Large intestine (tissue), 3 donors: ENCODE data around the gene PI4KA. TPM values are rescaled to one million over a fixed set of nuclear protein-coding genes. Genes with fewer than 3 reads are reported as not detected.
"Not testable (repeated sequence)": the region's sequence is repeated elsewhere in the genome, so short reads cannot be mapped to it uniquely, and the experiment has no call there.

Experiments used
- DNase-seq, 2 donors: peaks; one replicate each; pipeline versions ENCODE4 v3.0.0 to v3.0.0-alpha.2; 2013
- H3K27ac ChIP-seq: one replicate; pipeline ENCODE4 v1.5.1; 2013; ENCODE audit warnings: low read length
- H3K27me3 ChIP-seq: 2 replicates; pipeline ENCODE4 v1.6.1; 2013; ENCODE audit warnings: low read length; ENCODE audit not compliant: control insufficient read depth, insufficient read depth
- H3K36me3 ChIP-seq: 2 replicates; pipeline ENCODE4 v1.6.1; 2013; ENCODE audit warnings: low read length; ENCODE audit not compliant: control insufficient read depth, insufficient read depth
- H3K4me1 ChIP-seq: one replicate; pipeline ENCODE4 v1.6.1; 2013; ENCODE audit warnings: low read length; ENCODE audit not compliant: control insufficient read depth, insufficient read depth
- H3K4me3 ChIP-seq: one replicate; pipeline ENCODE4 v1.5.1; 2013; ENCODE audit warnings: low read length
- H3K9me3 ChIP-seq: one replicate; pipeline ENCODE4 v1.6.1; 2013; ENCODE audit warnings: mild to moderate bottlenecking, low read depth, low read length, moderate library complexity; ENCODE audit not compliant: control insufficient read depth
- WGBS: methylation state at CpG from one replicate; pipeline ENCODE4 v1.1.5; 2013; ENCODE audit warnings: low lambda C conversion rate; ENCODE audit not compliant: insufficient coverage; 5-methylcytosine and 5-hydroxymethylcytosine counted together
- polyA plus RNA-seq: library from polyadenylated mRNA; unstranded; fragments of 120-200 nt; gene quantifications from one replicate; pipeline ENCODE4 v1.2.1, GENCODE V29; 2013

The PI4KA gene
- polyA plus RNA-seq, 1 donor = 79.8 TPM

- DNase-seq = no peak
- Histone ChIP-seq H3K36me3 (peaks cover 23% of the 10 kb centered on the region), H3K4me3 (no peak overlapping the region), H3K9me3 (no peaks in the 10 kb centered on the region), H3K4me1 (no peaks in the 10 kb centered on the region), H3K27me3 (no peaks in the 10 kb centered on the region), H3K27ac (no peak overlapping the region)
- WGBS = 100% methylated on average over 1 of the region's 3 CpGs
Observed at GRCh38 chr22:20834206-20834605, 24.4 kb downstream of the PI4KA start.

GRCh38 chr22:20833225-20833665 lies 25.4 kb downstream of the PI4KA start:
- Histone ChIP-seq H3K4me1 (no peaks in the 10 kb centered on the region), H3K27me3 (no peaks in the 10 kb centered on the region), H3K4me3 (no peak overlapping the region), H3K27ac (no peak overlapping the region), H3K9me3 (no peaks in the 10 kb centered on the region), H3K36me3 (peaks cover 27% of the 10 kb centered on the region)
- no peak for DNase-seq
- no CpG with 5 or more reads among the region's 6 CpGs for WGBS

GRCh38 chr22:20829491-20830134 lies 29.0 kb downstream of the PI4KA start:
- Histone ChIP-seq H3K9me3 (no peaks in the 10 kb centered on the region), H3K4me3 (no peak overlapping the region), H3K27ac (no peak overlapping the region), H3K27me3 (no peaks in the 10 kb centered on the region), H3K4me1 (no peaks in the 10 kb centered on the region), H3K36me3 (peaks cover 23% of the 10 kb centered on the region)
- 90% methylated on average over 2 of the region's 3 CpGs for WGBS
- DNase-seq = no peak

- H3K27ac ChIP-seq, H3K4me3 ChIP-seq, DNase-seq, H3K9me3 ChIP-seq, H3K27me3 ChIP-seq, H3K4me1 ChIP-seq: not testable (repeated sequence)
- peaks cover 31% of the 10 kb centered on the region for H3K36me3 ChIP-seq
- 100% methylated on average over 3 of the region's 5 CpGs for WGBS
Observed at GRCh38 chr22:20826373-20827152, 32.0 kb downstream of the PI4KA start.

- H3K4me1 ChIP-seq = no peaks in the 10 kb centered on the region
- no peaks in the 10 kb centered on the region for H3K9me3 ChIP-seq
- H3K36me3 ChIP-seq = peaks cover 24% of the 10 kb centered on the region
- H3K27ac ChIP-seq = no peak overlapping the region
- no peak overlapping the region for H3K4me3 ChIP-seq
- no peaks in the 10 kb centered on the region for H3K27me3 ChIP-seq
- no CpG with 5 or more reads among the region's 6 CpGs for WGBS
- DNase-seq = no peak
Observed at GRCh38 chr22:20825624-20826023, 33.0 kb downstream of the PI4KA start.

GRCh38 chr22:20825216-20825615 lies 33.4 kb downstream of the PI4KA start:
- not testable (repeated sequence) for H3K4me1 ChIP-seq, H3K27me3 ChIP-seq, H3K27ac ChIP-seq, H3K4me3 ChIP-seq, DNase-seq, H3K9me3 ChIP-seq
- peaks cover 22% of the 10 kb centered on the region for H3K36me3 ChIP-seq
- no CpG with 5 or more reads among the region's 4 CpGs for WGBS

- Histone ChIP-seq H3K4me1 (no peaks in the 10 kb centered on the region), H3K4me3 (no peak overlapping the region), H3K27ac (no peak overlapping the region), H3K27me3 (no peaks in the 10 kb centered on the region), H3K36me3 (peaks cover 32% of the 10 kb centered on the region), H3K9me3 (no peaks in the 10 kb centered on the region)
- DNase-seq = no peak
- WGBS = 100% methylated on average over 1 of the region's 1 CpG
Observed at GRCh38 chr22:20823264-20823663, 35.3 kb downstream of the PI4KA start.

GRCh38 chr22:20822240-20822639 lies 36.4 kb downstream of the PI4KA start:
- DNase-seq = no peak
- WGBS = 80% methylated on average over 1 of the region's 5 CpGs
- Histone ChIP-seq H3K27ac (no peak overlapping the region), H3K9me3 (no peaks in the 10 kb centered on the region), H3K27me3 (no peaks in the 10 kb centered on the region), H3K4me3 (no peak overlapping the region), H3K4me1 (no peaks in the 10 kb centered on the region), H3K36me3 (peaks cover 41% of the 10 kb centered on the region)

- no CpG with 5 or more reads among the region's 8 CpGs for WGBS
- peaks cover 45% of the 10 kb centered on the region for H3K36me3 ChIP-seq
- H3K9me3 ChIP-seq, H3K27ac ChIP-seq, H3K4me1 ChIP-seq, H3K27me3 ChIP-seq, H3K4me3 ChIP-seq, DNase-seq: not testable (repeated sequence)
Observed at GRCh38 chr22:20821717-20822239, 36.8 kb downstream of the PI4KA start.

GRCh38 chr22:20819471-20819870 lies 39.1 kb downstream of the PI4KA start:
- Histone ChIP-seq H3K27me3 (no peaks in the 10 kb centered on the region), H3K27ac (no peak overlapping the region), H3K4me3 (no peak overlapping the region), H3K36me3 (peaks cover 58% of the 10 kb centered on the region), H3K9me3 (no peaks in the 10 kb centered on the region), H3K4me1 (no peaks in the 10 kb centered on the region)
- DNase-seq = no peak
- 100% methylated on average over 2 of the region's 9 CpGs for WGBS
